GM18909 (cell line): ENCODE measurements around the gene RPA3.

Experiments
- ATAC-seq: cut with Tn5 transposase; IDR thresholded peaks from one replicate; pipeline ENCODE4 v1.9.1; 2021; ENCODE audit warnings: mild to moderate bottlenecking; ENCODE audit not compliant: unreplicated experiment, poor library complexity

Gene RPA3

DNA sequence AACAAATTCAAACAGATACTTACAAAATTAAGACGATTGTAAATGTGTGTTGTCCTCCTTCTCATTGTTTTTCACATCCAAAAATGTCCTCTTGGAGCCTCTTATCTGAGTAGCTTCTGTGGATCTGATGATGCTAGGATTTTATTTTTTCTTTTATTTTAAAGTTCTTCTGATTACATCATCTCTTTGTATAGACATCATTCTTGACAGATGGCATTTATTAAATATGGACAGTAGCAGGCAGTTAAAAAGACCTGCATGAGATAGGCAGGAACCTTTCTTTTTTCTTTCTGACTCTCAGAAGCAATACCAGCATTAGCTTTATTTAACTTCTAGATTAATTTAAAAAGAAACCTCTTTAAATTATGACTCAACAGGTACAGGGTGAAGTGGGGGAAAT is at the start of gene RPA3:
Gene RPA3, minus strand, starts transcription at position 116 of the 400 bp plus-strand sequence. CDS start 78,189 bp downstream, outside the sequence.
- ATAC-seq, result no peak

GRCh38 chr7:7766671-7767070 is 48.3 kb upstream of the RPA3 start:
- ATAC-seq, result no peak

GRCh38 chr7:7765422-7765821 is 47.0 kb upstream of the RPA3 start:
- peak; percentile 72 for ATAC-seq

DNA sequence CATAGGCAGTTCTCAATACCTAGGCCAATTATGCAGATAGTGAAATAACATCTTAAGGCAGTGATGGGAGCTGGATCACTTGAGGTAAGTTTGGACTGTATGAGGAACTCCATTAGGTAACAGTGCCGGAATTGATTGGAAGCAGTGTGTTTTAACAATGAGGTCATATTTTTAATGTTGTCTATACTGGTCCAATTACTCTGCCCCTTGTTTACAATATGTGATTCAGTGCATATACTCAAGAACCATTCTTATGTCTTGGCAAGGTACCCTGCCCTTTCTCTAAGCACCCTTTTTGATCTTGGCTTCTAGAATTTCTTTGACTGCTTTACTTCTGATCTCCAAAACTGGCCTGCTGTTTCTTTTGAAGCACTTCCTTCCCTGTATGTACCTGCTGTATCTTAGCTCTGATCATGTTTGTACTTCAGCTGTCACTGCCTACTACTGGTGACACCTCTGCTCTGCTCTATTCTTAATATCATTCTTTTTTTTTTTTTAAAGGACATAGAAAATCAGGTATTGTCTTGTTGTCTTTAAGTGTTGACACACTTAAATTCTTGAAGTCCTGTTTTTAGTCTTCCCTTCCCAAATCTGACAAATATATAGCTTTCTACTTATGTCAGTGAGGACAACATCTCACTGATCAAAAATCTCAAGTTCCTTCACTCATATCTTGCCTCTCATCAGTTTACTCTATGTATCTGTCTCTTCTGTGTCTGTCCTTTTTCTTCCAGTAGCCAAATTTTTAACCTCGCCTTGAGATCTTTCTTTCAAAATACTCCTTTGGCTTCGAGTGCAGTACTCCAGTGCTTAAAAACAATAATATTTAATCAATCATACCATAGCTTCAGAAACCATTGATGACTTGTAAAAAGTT is 46.4 kb upstream of the RPA3 start:
- ATAC-seq, result no peak

GRCh38 chr7:7761974-7762779 is 43.8 kb upstream of the RPA3 start:
- ATAC-seq, result peak; percentile 64

- peak; percentile 38 for ATAC-seq
Measured at GRCh38 chr7:7761340-7761973, 43.0 kb upstream of the RPA3 start.

- ATAC-seq, result no peak
Measured at GRCh38 chr7:7757576-7757975, 39.2 kb upstream of the RPA3 start.

DNA sequence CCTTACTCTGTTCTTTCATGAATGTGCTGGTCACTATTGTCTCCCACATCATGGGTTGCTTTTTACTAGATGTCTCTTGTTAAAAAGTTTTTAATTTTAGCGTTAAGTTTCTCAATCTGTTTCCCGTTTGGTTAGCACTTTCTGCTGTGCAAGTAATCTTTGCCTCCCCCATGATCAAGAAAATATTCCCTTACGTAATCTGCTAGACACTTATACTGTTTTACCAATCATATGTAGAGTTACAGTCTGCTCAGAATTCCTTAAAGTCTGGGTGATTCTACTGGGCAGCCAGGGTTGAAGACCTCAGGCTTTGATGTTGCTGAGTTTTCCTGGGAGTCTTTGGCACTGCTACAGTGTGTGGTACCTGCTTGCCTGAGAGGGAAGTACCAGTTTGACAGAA is 38.2 kb upstream of the RPA3 start:
- ATAC-seq, result no peak

DNA sequence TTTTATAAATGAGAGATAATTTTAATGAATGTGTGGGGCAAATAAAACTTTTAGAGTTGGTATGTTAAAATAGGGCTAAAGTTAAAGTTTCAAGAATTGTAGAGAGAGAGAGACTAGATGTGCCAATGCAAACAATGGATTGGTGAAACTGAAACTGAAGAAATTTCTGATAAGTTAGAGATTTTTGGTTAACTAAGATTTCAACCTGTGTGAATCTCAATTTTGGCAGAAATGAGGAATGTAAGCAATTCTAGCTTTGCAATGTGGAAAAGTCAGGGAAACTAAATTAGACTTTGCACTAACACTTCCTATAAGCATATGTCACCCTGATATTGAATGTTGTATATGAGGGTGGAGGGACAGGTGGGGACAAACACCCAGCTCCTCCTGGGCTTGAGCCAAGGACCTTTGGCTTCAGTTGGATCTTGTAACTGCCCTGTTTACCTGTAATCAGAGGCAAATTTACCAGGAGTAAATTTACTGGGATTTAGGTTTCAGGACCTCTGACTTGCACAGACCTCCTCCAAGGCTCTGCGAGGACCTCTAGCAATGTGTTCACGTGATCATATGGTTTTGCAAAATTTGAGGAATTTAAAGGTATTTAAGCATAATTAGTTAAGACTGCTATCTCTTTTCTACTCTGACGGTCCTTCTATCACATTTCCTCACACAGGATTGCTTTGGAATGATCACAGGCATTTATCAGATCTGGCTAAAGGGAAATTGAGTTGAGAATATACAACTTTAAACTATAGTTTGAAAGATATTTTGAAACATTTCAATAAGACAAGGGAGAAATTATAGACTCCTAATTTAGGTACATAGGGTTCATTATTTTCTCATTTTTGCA is 33.1 kb upstream of the RPA3 start:
- no peak for ATAC-seq

- no peak for ATAC-seq
Measured at GRCh38 chr7:7750571-7751242, 32.3 kb upstream of the RPA3 start.

GRCh38 chr7:7746458-7746857 is 28.1 kb upstream of the RPA3 start:
- ATAC-seq, result no peak

- ATAC-seq, result no peak
Measured at GRCh38 chr7:7745966-7746365, 27.6 kb upstream of the RPA3 start.

DNA sequence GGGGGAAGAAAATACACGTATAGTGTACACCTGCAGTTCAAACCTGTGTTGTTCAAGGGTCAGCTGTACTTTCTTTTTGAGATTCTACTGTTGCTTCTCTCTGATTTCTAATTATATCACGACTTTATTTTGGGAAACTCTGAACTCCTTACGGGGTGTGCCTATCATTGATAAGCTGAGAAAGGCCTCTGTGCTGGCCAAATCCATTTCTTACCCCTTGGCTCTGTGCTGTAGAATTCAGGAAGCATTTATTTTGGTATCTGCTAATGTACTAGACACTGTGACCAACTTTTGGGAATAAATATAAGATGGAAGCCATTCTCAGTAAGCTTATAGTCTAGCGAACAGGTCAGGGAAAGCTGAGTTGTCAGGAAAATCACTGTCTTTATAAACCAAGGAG is 26.9 kb upstream of the RPA3 start:
- no peak for ATAC-seq

DNA sequence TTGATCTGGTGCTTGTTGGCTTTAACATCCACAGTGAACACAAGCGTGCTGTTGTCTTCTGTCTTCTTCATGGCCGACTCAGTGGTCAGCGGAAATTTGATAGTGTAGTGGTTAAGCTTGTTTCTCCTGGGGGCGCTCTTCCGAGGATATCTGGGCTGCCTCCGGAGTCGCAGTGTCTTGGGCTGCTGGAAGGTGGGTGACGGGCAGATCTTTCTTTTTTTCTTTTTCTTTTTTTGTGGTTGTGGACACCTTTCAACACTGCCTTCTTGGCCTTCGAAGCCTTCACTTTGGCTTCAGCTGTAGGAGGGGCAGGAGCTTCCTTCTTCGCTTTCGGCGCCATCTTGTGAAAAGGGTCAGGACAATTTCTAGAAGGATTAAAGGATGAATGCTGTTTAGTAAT is 23.8 kb upstream of the RPA3 start:
- ATAC-seq, result no peak

DNA sequence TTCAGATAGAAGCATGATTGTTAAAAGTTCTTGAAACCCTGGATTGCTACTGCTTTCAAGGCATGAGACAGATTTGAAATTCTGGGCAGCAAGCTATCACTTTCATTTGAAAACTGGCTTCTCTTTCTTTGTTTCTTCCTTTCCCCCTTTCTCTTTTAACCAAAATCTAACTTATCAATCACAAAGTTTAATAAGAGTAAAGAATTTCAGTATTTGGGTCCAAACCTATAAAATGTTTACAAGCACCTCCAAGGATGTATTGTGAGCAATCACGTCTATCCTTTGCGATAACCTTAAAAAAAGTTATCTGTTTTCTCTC is 21.6 kb upstream of the RPA3 start:
- ATAC-seq, result no peak

DNA sequence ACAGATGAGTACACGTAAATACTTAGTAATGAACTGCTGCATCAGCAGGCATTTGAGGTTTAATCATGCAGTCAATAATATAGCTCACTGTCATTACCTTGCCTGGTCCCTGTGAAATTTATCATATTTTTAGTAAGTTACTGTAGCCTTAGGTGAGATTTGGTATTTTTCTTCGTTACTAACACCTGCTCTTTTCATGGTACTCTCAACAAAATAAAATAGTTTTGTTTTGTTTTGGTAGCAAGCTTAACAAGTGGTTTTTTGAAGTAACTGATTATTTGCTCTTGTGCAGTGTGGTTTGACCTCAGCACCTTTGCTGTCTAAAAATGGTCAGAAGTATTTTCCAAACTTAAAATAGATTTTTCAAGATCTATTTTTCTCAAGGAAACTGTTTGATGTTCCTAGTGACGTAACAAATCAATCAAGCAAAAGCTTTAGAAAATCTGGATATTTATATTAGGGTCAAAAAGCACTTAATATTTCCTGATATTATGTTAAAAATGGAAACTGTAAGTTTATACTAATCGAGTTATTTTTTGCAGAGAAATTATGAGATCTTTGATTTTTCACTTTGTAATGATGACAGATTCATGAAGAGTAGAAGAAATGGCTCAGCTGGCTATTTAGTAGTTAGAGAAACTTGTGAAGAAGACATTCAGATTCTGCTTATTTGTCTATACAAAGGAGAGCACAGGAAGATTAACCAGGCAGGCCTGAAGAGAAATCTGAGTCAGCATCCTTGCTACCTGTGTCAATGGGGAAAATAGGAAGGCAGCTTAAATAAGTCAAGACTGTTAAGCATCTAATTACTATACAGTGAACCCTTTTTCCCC is 21.0 kb upstream of the RPA3 start:
- ATAC-seq, result no peak

- no peak for ATAC-seq
Measured at GRCh38 chr7:7738622-7739021, 20.2 kb upstream of the RPA3 start.

DNA sequence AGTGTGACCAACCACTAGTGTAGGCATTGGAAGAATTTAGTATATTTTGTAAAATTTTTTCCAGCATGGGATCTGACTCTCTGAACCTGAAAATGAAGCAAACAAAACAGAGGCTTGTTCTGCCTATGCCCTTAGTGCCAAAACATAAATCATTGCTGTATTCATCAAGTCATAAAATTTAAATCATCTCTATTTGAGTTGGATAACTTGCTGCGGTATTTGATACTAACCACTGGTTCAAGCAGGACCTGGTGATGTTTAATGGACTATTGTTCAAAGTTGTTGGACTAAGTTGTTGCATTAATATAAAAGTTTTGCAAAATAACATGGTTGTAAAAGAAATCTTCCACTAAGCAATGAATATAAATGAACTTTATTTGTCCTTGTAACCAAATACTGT is 19.8 kb upstream of the RPA3 start:
- ATAC-seq, result no peak

- ATAC-seq, result no peak
Measured at GRCh38 chr7:7737674-7738073, 19.3 kb upstream of the RPA3 start.
